PC-3 (cell line): Measurements from ENCODE around the gene CSNK1D. TPM values are rescaled to one million over a fixed set of nuclear protein-coding genes. Genes with fewer than 3 reads are reported as not detected.

Source experiments
- ATAC-seq: fragments of 200-7000 bp; cut with Tn5 transposase; 2 replicates; pipeline ENCODE4 v1.9.1; 2020; ENCODE audit warnings: mild to moderate bottlenecking, moderate library complexity
- BruUV-seq: library from RNA; stranded (reverse); fragments of 400-500 nt; replicated peaks from 2 replicates; lab custom pipeline; 2021; lab: Mats Ljungman, UMichigan
- CTCF ChIA-PET: fragments of 300-600 bp; sonication (Branson Sonifier 250); formaldehyde crosslinking; loops from one replicate; lab custom pipeline; 2022; ENCODE audit warnings: antibody characterized with exemption; lab: Charles Lee
- POLR2A ChIA-PET: fragments of 300-600 bp; sonication (Branson Sonifier 250); formaldehyde crosslinking; loops from one replicate; lab custom pipeline; 2022; ENCODE audit warnings: antibody characterized with exemption; ENCODE audit not compliant: unreplicated experiment; lab: Charles Lee
- DNase-seq: peaks from one replicate; pipeline ENCODE4 v3.0.0-alpha.2; 2015
- H2AFZ ChIP-seq: fragments of 300-600 bp; sonication (generic); 2 replicates; pipeline ENCODE4 v1.6.0; 2016; ENCODE audit warnings: antibody characterized with exemption, low read length
- H3F3A ChIP-seq: fragments of 300-600 bp; sonication (generic); one replicate; pipeline ENCODE4 v1.6.0; 2017; ENCODE audit warnings: antibody characterized with exemption, low read length, control low read depth, mild to moderate bottlenecking; ENCODE audit not compliant: unreplicated experiment
- H3K27ac ChIP-seq: fragments of 300-600 bp; sonication (generic); 2 replicates; pipeline ENCODE4 v1.5.1; 2016; ENCODE audit warnings: mild to moderate bottlenecking, low read length
- H3K27me3 ChIP-seq: fragments of 300-600 bp; sonication (generic); 2 replicates; pipeline ENCODE4 v1.6.1; 2016; ENCODE audit warnings: low read length, mixed read lengths
- H3K36me3 ChIP-seq: fragments of 300-600 bp; sonication (generic); 2 replicates; pipeline ENCODE4 v1.6.1; 2016; ENCODE audit warnings: low read depth, mixed run types, low read length, mixed read lengths
- H3K4me1 ChIP-seq: fragments of 300-600 bp; sonication (generic); 2 replicates; pipeline ENCODE4 v1.5.1; 2016; ENCODE audit warnings: low read length; ENCODE audit not compliant: insufficient read depth
- H3K4me2 ChIP-seq: fragments of 300-600 bp; sonication (generic); 2 replicates; pipeline ENCODE4 v1.6.0; 2016; ENCODE audit warnings: low read length
- H3K4me3 ChIP-seq: fragments of 300-600 bp; sonication (generic); 2 replicates; pipeline ENCODE4 v1.5.1; 2016; ENCODE audit warnings: mild to moderate bottlenecking, low read length, mixed read lengths
- H3K79me2 ChIP-seq: fragments of 300-600 bp; sonication (generic); 2 replicates; pipeline ENCODE4 v1.6.1; 2017; ENCODE audit warnings: low read length, mixed read lengths
- H3K9ac ChIP-seq: fragments of 300-600 bp; sonication (generic); 2 replicates; pipeline ENCODE4 v1.6.0; 2016; ENCODE audit warnings: mild to moderate bottlenecking, low read length
- H3K9me2 ChIP-seq: fragments of 300-600 bp; sonication (generic); replicated peaks from 2 replicates; pipeline ENCODE4 v1.6.1; 2016; ENCODE audit warnings: mixed run types, low read length, mixed read lengths
- H3K9me3 ChIP-seq: fragments of 300-600 bp; sonication (generic); 2 replicates; pipeline ENCODE4 v1.6.1; 2016; ENCODE audit warnings: low read length, mixed read lengths
- H4K20me1 ChIP-seq: fragments of 300-600 bp; sonication (generic); 2 replicates; pipeline ENCODE4 v1.6.1; 2016; ENCODE audit warnings: low read length, mixed read lengths
- CTCF ChIP-seq: fragments of 300-600 bp; sonication (generic); conservative IDR thresholded peaks from 2 replicates; pipeline ENCODE4 v1.5.1; 2017; ENCODE audit warnings: antibody characterized with exemption, low read depth, mild to moderate bottlenecking, low read length
- EZH2 ChIP-seq: fragments of 300-600 bp; sonication (generic); IDR thresholded peaks from one replicate; pipeline ENCODE4 v1.6.1; 2017; ENCODE audit warnings: antibody characterized with exemption, mild to moderate bottlenecking, low read length; ENCODE audit not compliant: unreplicated experiment
- EZH2phosphoT487 ChIP-seq: fragments of 300-600 bp; sonication (generic); IDR thresholded peaks from 2 replicates; pipeline ENCODE4 v1.6.1; 2018; ENCODE audit warnings: mild to moderate bottlenecking, antibody characterized with exemption, low read length, borderline replicate concordance
- intact Hi-C: fragments of 100-400 bp; cut with micrococcal nuclease; formaldehyde crosslinking; loops from 2 replicates; pipeline ENCODE4 v1.9.0; 2023
- total RNA-seq: library from RNA; depleted of rRNA; stranded (reverse); fragments of >200 nt; gene quantifications from 2 replicates; pipeline ENCODE4 v1.2.3, GENCODE V29; 2014

The CSNK1D gene
- total RNA-seq, 1 experiment from 2014 or later = 58.6 TPM

DNA sequence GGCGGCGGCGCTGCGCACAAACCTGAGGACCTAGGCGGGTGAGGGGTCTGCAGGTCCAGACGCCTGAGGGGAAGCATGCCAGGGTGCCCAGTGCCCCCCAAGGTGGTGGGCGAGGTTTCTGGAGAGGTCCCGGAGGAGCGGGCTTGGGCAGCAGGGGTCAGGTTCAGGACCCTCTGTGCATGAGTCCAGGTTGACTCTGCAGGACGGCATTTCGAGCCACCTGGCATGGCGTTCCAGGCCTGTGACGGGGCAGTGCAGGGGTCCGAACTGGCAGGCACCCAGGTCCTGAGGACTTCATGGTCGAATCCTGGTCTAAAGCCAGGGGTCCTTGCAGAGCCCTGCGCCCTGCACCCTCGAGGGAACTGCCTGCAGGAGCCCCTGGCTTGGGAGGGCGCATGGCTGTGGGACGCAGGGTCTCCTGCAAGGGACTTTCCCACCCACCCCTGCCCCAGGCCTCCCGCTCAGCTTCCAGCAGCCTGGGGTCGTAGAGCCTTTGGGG lies 41.1 kb downstream of the CSNK1D start:
- ATAC-seq (no peak), DNase-seq (no peak)
- Histone ChIP-seq H3F3A (no peaks in the 10 kb centered on the region), H3K27me3 (no peaks in the 10 kb centered on the region), H3K4me2 (peak overlapping the region; percentile 90), H3K9me3 (no peaks in the 10 kb centered on the region), H3K79me2 (peaks cover 92% of the 10 kb centered on the region), H3K36me3 (peaks cover 32% of the 10 kb centered on the region), H3K4me3 (peak overlapping the region; percentile 84; the same call in 1 of the 2 replicates), H2AFZ (no peak overlapping the region), H3K4me1 (peaks cover 53% of the 10 kb centered on the region), H3K9ac (no peak overlapping the region), H3K9me2 (no peaks in the 10 kb centered on the region), H4K20me1 (peaks cover 68% of the 10 kb centered on the region), H3K27ac (peak overlapping the region; percentile 78)
- TF ChIP-seq EZH2 (no peak), CTCF (no peak), EZH2phosphoT487 (no peak)
- intact Hi-C loops = no loop called here
- POLR2A ChIA-PET = no interaction called here
- BruUV-seq = no TSS peak
- CTCF ChIA-PET = no interaction called here

DNA sequence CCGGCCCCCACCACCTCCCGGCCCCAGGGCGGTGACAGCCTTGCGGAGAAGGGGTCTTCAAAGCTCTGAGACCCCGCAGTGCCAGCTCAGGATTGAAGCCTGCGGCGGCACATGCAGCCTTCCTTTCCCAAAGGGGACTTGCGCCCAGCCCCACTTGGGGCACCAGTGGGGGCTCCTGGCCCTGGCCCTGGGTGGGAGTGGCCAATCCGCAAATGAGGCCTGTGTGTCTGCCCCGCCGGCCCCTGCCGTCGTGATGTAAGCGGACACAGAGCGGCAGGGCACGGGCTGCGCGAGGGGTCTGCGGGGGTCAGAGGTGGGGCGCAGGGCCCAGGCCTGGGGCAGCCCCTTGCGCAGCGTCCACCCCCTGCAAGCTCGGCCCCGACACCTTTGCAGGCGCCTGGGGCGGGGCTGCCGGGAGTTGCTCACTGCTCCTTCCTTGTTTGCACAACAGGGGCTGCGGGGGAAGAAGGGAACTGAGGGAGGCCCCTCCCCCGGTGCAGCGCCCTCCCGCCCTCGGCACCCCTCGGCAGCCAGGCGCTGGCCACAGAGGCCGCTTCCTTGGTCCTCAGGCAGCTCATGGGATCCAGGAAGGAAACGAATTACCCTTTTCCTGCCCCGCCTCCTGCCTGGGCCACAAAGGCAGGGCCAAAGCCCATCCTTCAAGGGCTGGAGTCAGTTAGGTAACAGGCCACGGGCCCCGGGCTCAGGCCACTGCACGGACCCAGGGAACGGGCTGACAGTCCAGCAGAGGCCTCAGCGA lies 41.8 kb downstream of the CSNK1D start:
- H3K9me3 ChIP-seq = no peaks in the 10 kb centered on the region
- peak overlapping the region; percentile 84 for H3K4me3 ChIP-seq
- peak overlapping the region; percentile 78 for H3K27ac ChIP-seq
- peaks cover 62% of the 10 kb centered on the region for H4K20me1 ChIP-seq
- CTCF ChIA-PET = interaction anchor here (0.6 kb wide), 2 partner anchors 26 to 31 kb away, joined by 3 read pairs; no protein-coding TSS in a partner anchor
- DNase-seq (peak; percentile 58), ATAC-seq (peak; percentile 25)
- H3K9ac ChIP-seq = peak overlapping the region; percentile 93
- TF ChIP-seq CTCF (no peak), EZH2phosphoT487 (no peak), EZH2 (no peak)
- H3K4me2 ChIP-seq = peak overlapping the region; percentile 90
- H2AFZ ChIP-seq = no peak overlapping the region
- H3K79me2 ChIP-seq = peaks cover 86% of the 10 kb centered on the region
- POLR2A ChIA-PET = interaction anchor here (0.6 kb wide), 1 partner anchor 39 kb away, joined by 4 read pairs; no protein-coding TSS in a partner anchor
- H3K9me2 ChIP-seq = no peaks in the 10 kb centered on the region
- no TSS peak for BruUV-seq
- no peaks in the 10 kb centered on the region for H3K27me3 ChIP-seq
- intact Hi-C loops = no loop called here
- no peaks in the 10 kb centered on the region for H3F3A ChIP-seq
- peaks cover 27% of the 10 kb centered on the region; the same call in 1 of the 2 replicates for H3K36me3 ChIP-seq
- H3K4me1 ChIP-seq = peaks cover 53% of the 10 kb centered on the region

DNA sequence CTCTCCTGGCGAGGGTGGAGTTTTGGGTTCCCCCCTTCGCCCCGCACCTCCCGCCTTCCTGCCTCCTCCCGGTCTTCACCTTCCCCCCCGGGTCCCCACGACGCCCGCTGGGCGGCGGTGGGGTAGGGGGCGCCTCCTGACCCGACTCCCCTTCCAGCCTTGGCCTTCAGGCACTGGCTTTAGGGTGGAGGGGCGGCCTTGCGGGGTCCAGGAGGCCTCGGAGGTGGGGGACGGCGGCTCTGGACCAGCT lies 42.3 kb downstream of the CSNK1D start:
- no peak for DNase-seq
- ChIA-PET CTCF (no interaction called here), POLR2A (no interaction called here)
- Histone ChIP-seq H3K27ac (peak overlapping the region; percentile 78), H3K4me2 (peak overlapping the region; percentile 90), H3K4me1 (peaks cover 53% of the 10 kb centered on the region), H4K20me1 (peaks cover 58% of the 10 kb centered on the region), H3K36me3 (peaks cover 22% of the 10 kb centered on the region; the same call in 1 of the 2 replicates), H2AFZ (no peak overlapping the region), H3K4me3 (peak overlapping the region; percentile 84), H3K9me3 (no peaks in the 10 kb centered on the region), H3K27me3 (no peaks in the 10 kb centered on the region), H3F3A (no peaks in the 10 kb centered on the region), H3K9me2 (no peaks in the 10 kb centered on the region), H3K9ac (peak overlapping the region; percentile 93), H3K79me2 (peaks cover 81% of the 10 kb centered on the region)
- intact Hi-C loops = no loop called here
- no TSS peak for BruUV-seq
- peak; percentile 12 for ATAC-seq
- TF ChIP-seq EZH2phosphoT487 (no peak), EZH2 (no peak), CTCF (no peak)
